ENCODE data around the gene SYT2.

- no peak for TF ChIP-seq POLR2A (IDR thresholded peaks at IDR 0.05; ENCODE audit: low read length)
- TF ChIP-seq GATA1 (IDR thresholded peaks at IDR 0.05; ENCODE audit: low read depth, low read length) = no peak
Measured at GRCh38 chr1:202681736-202682420, 28.4 kb downstream of the SYT2 start.

Measured in erythroblast (primary cell).